HEK293 (cell line): ENCODE results near the gene PREX1.

ENCODE experiments used
- BCL11A ChIP-seq: fragments of 450-650 bp; formaldehyde crosslinking; IDR thresholded peaks from 2 replicates; pipeline ENCODE4 v1.5.1; 2016; ENCODE audit warnings: low read depth, missing biosample characterization, missing genetic modification characterization
- SALL2 ChIP-seq: fragments of 450-650 bp; formaldehyde crosslinking; IDR thresholded peaks from 2 replicates; pipeline ENCODE4 v1.5.0; 2017; ENCODE audit warnings: missing biosample characterization, mild to moderate bottlenecking, missing genetic modification characterization, borderline replicate concordance
- SP2 ChIP-seq: fragments of 450-650 bp; formaldehyde crosslinking; IDR thresholded peaks from 2 replicates; pipeline ENCODE4 v1.5.1; 2016; ENCODE audit warnings: missing biosample characterization, missing genetic modification characterization
- ZEB2 ChIP-seq: fragments of 450-650 bp; formaldehyde crosslinking; IDR thresholded peaks from 2 replicates; pipeline ENCODE4 v1.5.1; 2016; ENCODE audit warnings: missing biosample characterization, missing genetic modification characterization
- ZNF274 ChIP-seq, 2 experiments: fragments of 200-500 bp in 1 of 2; fragments of 450-650 bp in 1 of 2; sonication (Bioruptor generic) in 1 of 2; formaldehyde crosslinking in 1 of 2; IDR thresholded peaks; 2 replicates each; pipeline versions ENCODE4 v1.5.1 to v1.6.1; 2014 to 2016; ENCODE audit warnings: borderline replicate concordance in 1 of 2, inconsistent platforms in 1 of 2, low read length in 1 of 2, missing biosample characterization in 1 of 2, missing genetic modification characterization in 1 of 2
- ZNF311 ChIP-seq: fragments of 450-650 bp; formaldehyde crosslinking; IDR thresholded peaks from 2 replicates; pipeline ENCODE4 v1.5.1; 2017; ENCODE audit warnings: missing biosample characterization, missing genetic modification characterization, borderline replicate concordance
- ZSCAN16 ChIP-seq: fragments of 450-650 bp; formaldehyde crosslinking; IDR thresholded peaks from 2 replicates; pipeline ENCODE4 v1.5.1; 2016; ENCODE audit warnings: missing biosample characterization, missing genetic modification characterization
- TF ChIP-seq, protein P1 (sequence below): fragments of 450-650 bp; formaldehyde crosslinking; IDR thresholded peaks from 2 replicates; pipeline ENCODE4 v1.5.1; 2016; ENCODE audit warnings: missing biosample characterization, missing genetic modification characterization
- TF ChIP-seq, protein P2 (sequence below): fragments of 450-650 bp; IDR thresholded peaks from 2 replicates; pipeline ENCODE4 v1.5.1; 2018; ENCODE audit warnings: missing biosample characterization, missing genetic modification characterization

DNA sequence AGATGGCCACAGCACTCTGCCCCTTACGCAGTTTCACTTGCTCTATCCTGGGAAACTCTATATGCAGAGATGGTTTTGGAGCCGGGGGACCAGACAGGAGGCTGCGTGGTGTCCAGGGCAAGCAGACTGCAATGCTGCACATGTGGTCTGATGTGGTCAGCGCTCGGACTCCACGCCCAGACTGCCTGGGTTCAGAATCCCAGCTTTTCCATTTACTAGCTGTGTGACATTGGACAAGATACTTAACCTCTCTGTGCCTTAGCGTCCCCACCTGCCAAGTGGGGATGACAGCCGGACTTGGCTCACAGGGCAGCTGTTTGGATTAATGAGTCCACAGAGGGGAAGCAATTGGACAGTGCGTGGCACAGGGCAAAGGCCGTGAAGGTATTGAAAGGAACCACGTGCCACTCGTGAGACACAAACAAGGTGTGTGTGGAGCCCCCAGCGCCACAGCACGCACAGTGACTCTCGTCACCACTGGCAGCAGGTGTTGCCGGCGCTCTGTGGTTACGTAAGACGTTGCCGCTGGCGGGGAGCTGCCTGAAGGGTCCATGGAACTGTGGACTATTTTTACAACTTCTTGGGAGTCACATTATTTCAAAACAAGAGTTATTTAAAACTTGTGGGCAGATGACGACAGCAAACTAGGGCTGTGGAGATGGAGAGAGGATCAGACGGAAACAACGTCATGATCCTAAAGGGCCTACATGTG lies 201.4 kb downstream of the PREX1 start:
- TF ChIP-seq, protein P1, sequence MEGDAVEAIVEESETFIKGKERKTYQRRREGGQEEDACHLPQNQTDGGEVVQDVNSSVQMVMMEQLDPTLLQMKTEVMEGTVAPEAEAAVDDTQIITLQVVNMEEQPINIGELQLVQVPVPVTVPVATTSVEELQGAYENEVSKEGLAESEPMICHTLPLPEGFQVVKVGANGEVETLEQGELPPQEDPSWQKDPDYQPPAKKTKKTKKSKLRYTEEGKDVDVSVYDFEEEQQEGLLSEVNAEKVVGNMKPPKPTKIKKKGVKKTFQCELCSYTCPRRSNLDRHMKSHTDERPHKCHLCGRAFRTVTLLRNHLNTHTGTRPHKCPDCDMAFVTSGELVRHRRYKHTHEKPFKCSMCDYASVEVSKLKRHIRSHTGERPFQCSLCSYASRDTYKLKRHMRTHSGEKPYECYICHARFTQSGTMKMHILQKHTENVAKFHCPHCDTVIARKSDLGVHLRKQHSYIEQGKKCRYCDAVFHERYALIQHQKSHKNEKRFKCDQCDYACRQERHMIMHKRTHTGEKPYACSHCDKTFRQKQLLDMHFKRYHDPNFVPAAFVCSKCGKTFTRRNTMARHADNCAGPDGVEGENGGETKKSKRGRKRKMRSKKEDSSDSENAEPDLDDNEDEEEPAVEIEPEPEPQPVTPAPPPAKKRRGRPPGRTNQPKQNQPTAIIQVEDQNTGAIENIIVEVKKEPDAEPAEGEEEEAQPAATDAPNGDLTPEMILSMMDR, result no peak
- TF ChIP-seq ZEB2 (no peak), ZNF274 (IDR thresholded peaks at IDR 0.05; ENCODE audit: low read length) (no peak), ZNF274 (tag by site-specific recombination; IDR thresholded peaks at IDR 0.05; ENCODE audit: borderline replicate concordance) (no peak), SALL2 (tag by site-specific recombination) (no peak), SP2 (tag by site-specific recombination) (no peak), BCL11A (tag by site-specific recombination) (no peak), ZSCAN16 (tag by site-specific recombination) (no peak), ZNF311 (tag by site-specific recombination) (no peak)
- TF ChIP-seq, protein P2, sequence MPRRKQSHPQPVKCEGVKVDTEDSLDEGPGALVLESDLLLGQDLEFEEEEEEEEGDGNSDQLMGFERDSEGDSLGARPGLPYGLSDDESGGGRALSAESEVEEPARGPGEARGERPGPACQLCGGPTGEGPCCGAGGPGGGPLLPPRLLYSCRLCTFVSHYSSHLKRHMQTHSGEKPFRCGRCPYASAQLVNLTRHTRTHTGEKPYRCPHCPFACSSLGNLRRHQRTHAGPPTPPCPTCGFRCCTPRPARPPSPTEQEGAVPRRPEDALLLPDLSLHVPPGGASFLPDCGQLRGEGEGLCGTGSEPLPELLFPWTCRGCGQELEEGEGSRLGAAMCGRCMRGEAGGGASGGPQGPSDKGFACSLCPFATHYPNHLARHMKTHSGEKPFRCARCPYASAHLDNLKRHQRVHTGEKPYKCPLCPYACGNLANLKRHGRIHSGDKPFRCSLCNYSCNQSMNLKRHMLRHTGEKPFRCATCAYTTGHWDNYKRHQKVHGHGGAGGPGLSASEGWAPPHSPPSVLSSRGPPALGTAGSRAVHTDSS (tag by site-specific recombination), result no peak
